HCT116 (cell line): ENCODE data around the gene WDR33. TPM values are rescaled to one million over a fixed set of nuclear protein-coding genes. Genes with fewer than 3 reads are reported as not detected.

Source experiments
- ATAC-seq: fragments of 200-7000 bp; cut with Tn5 transposase; 2 replicates; pipeline ENCODE4 v1.9.1; 2020; ENCODE audit warnings: mild to moderate bottlenecking, moderate library complexity
- BruUV-seq: library from RNA; stranded (reverse); fragments of 400-500 nt; replicated peaks from 2 replicates; lab custom pipeline; 2021; lab: Mats Ljungman, UMichigan
- CTCF ChIA-PET: fragments of 300-600 bp; sonication (Branson Sonifier 250); formaldehyde crosslinking; loops from one replicate; lab custom pipeline; 2021; ENCODE audit warnings: antibody characterized with exemption; lab: Charles Lee
- POLR2A ChIA-PET: fragments of 300-600, 350-600 bp; sonication (Branson Sonifier 250); formaldehyde crosslinking; loops from one replicate; lab custom pipeline; 2021; ENCODE audit warnings: antibody characterized with exemption; lab: Charles Lee
- RAD21 ChIA-PET, 2 experiments: fragments of 300-600 bp; sonication (Branson Sonifier 250); formaldehyde crosslinking; loops; one replicate each; lab custom pipeline; 2023; ENCODE audit warnings: low total read pairs in 2 of 2; ENCODE audit not compliant: uncharacterized antibody in 2 of 2, unreplicated experiment in 2 of 2, low non-redundant PET in 1 of 2; lab: Charles Lee
- DNase-seq: peaks from one replicate; pipeline ENCODE4 v3.0.0-alpha.2; 2010; ENCODE audit warnings: low read depth, low spot score
- H2AFZ ChIP-seq: fragments of 200-600 bp; shearing (Covaris generic), sonication (generic); 2 replicates; pipeline ENCODE4 v1.6.1; 2017; ENCODE audit warnings: low read depth, mixed run types, mixed read lengths, antibody characterized with exemption, low read length; ENCODE audit not compliant: poor library complexity, severe bottlenecking
- H3K27ac ChIP-seq: 2 replicates; pipeline ENCODE4 v1.5.1; 2012; ENCODE audit warnings: low read depth, low read length
- H3K27me3 ChIP-seq: fragments of 200-600 bp; sonication (generic); 2 replicates; pipeline ENCODE4 v1.6.1; 2016; ENCODE audit warnings: mixed run types, low read length, mixed read lengths; ENCODE audit not compliant: insufficient read depth
- H3K36me3 ChIP-seq, 2 experiments: fragments of 200-500 bp in 1 of 2; fragments of 200-600 bp in 1 of 2; sonication (Bioruptor generic) in 1 of 2; sonication (generic) in 1 of 2; 2 replicates each; pipeline versions ENCODE4 v1.5.1 to v1.6.1; 2014 to 2016; ENCODE audit warnings: low read length in 2 of 2, inconsistent platforms in 1 of 2, mixed read lengths in 1 of 2, mixed run types in 1 of 2; ENCODE audit not compliant: insufficient read depth in 2 of 2, control insufficient read depth in 1 of 2
- H3K4me1 ChIP-seq, 2 experiments: fragments of 200-600 bp in 1 of 2; sonication (generic) in 1 of 2; 2 replicates each; pipeline versions ENCODE4 v1.5.1 to v1.6.1; 2012 to 2017; ENCODE audit warnings: low read length in 2 of 2, inconsistent platforms in 1 of 2, mild to moderate bottlenecking in 1 of 2, mixed read lengths in 1 of 2, mixed run types in 1 of 2, moderate library complexity in 1 of 2; ENCODE audit not compliant: insufficient read depth in 2 of 2, control insufficient read depth in 1 of 2
- H3K4me2 ChIP-seq: fragments of 200-600 bp; sonication (generic); 2 replicates; pipeline ENCODE4 v1.6.1; 2017; ENCODE audit warnings: mixed run types, low read length, mixed read lengths
- H3K4me3 ChIP-seq, 2 experiments: fragments of 200-600 bp in 1 of 2; sonication (generic) in 1 of 2; replicated peaks in 1 of 2; 2 replicates each; pipeline ENCODE4 v1.5.1; 2011 to 2016; ENCODE audit warnings: low read length in 2 of 2, control low read depth in 1 of 2, low read depth in 1 of 2, mild to moderate bottlenecking in 1 of 2, mixed read lengths in 1 of 2, mixed run types in 1 of 2
- H3K79me2 ChIP-seq: fragments of 200-600 bp; sonication (generic); 2 replicates; pipeline ENCODE4 v1.6.1; 2017; ENCODE audit warnings: mild to moderate bottlenecking, mixed run types, low read length, moderate library complexity, mixed read lengths; ENCODE audit not compliant: insufficient read depth
- H3K9ac ChIP-seq: fragments of 200-600 bp; sonication (generic); 2 replicates; pipeline ENCODE4 v1.6.1; 2016; ENCODE audit warnings: low read length, mixed read lengths
- H3K9me2 ChIP-seq: fragments of 200-600 bp; sonication (generic), shearing (Covaris generic); 2 replicates; pipeline ENCODE4 v1.6.1; 2017; ENCODE audit warnings: mixed run types, mild to moderate bottlenecking, moderate library complexity; ENCODE audit not compliant: insufficient read depth
- H3K9me3 ChIP-seq, 2 experiments: fragments of 200-500 bp in 1 of 2; fragments of 200-600 bp in 1 of 2; sonication (Bioruptor generic) in 1 of 2; sonication (generic) in 1 of 2; 2 replicates each; pipeline ENCODE4 v1.6.1; 2014 to 2017; ENCODE audit warnings: low read length in 2 of 2, mixed read lengths in 2 of 2, inconsistent platforms in 1 of 2, low read depth in 1 of 2, mild to moderate bottlenecking in 1 of 2, mixed run types in 1 of 2, moderate library complexity in 1 of 2; ENCODE audit not compliant: control insufficient read depth in 1 of 2, insufficient read depth in 1 of 2
- H4K20me1 ChIP-seq: fragments of 200-600 bp; sonication (generic), shearing (Covaris generic); 2 replicates; pipeline ENCODE4 v1.6.1; 2017; ENCODE audit warnings: mixed run types, mild to moderate bottlenecking, moderate library complexity; ENCODE audit not compliant: insufficient read depth
- ATF3 ChIP-seq: IDR thresholded peaks from 2 replicates; pipeline ENCODE4 v1.6.1; 2012
- CBX3 ChIP-seq: IDR thresholded peaks from 2 replicates; pipeline ENCODE4 v1.6.1; 2012; ENCODE audit warnings: low read depth
- CEBPB ChIP-seq: IDR thresholded peaks from 2 replicates; pipeline ENCODE4 v1.6.1; 2012; ENCODE audit warnings: low read depth
- CTCF ChIP-seq, 3 experiments: fragments of 200-600 bp in 1 of 3; sonication (generic) in 1 of 3; IDR thresholded peaks in 2 of 3; conservative IDR thresholded peaks in 1 of 3; 2 replicates each; pipeline ENCODE4 v1.5.1; 2012 to 2017; ENCODE audit warnings: low read depth in 2 of 3, low read length in 2 of 3, antibody characterized with exemption in 1 of 3, borderline replicate concordance in 1 of 3, control low read depth in 1 of 3, mild to moderate bottlenecking in 1 of 3, mixed read lengths in 1 of 3, mixed run types in 1 of 3, moderate library complexity in 1 of 3; ENCODE audit not compliant: insufficient read depth in 1 of 3
- EGR1 ChIP-seq: IDR thresholded peaks from 2 replicates; pipeline ENCODE4 v1.6.1; 2012; ENCODE audit warnings: low read depth
- EZH2 ChIP-seq: fragments of 200-600 bp; sonication (generic); IDR thresholded peaks from 2 replicates; pipeline ENCODE4 v1.6.1; 2017; ENCODE audit warnings: antibody characterized with exemption, mixed run types
- FOSL1 ChIP-seq: IDR thresholded peaks from 2 replicates; pipeline ENCODE4 v1.6.1; 2012; ENCODE audit warnings: low read depth
- JUND ChIP-seq: IDR thresholded peaks from 2 replicates; pipeline ENCODE4 v1.6.1; 2012
- MAX ChIP-seq: IDR thresholded peaks from 2 replicates; pipeline ENCODE4 v1.6.1; 2012
- POLR2A ChIP-seq: IDR thresholded peaks from 2 replicates; pipeline ENCODE4 v1.7.0; 2011; ENCODE audit warnings: borderline replicate concordance; ENCODE audit not compliant: insufficient read depth, insufficient read length; ENCODE audit errors: extremely low read depth
- POLR2AphosphoS5 ChIP-seq: IDR thresholded peaks from 2 replicates; pipeline ENCODE4 v1.6.1; 2011; ENCODE audit warnings: mild to moderate bottlenecking, low read depth, low read length, moderate library complexity
- REST ChIP-seq: IDR thresholded peaks from 2 replicates; pipeline ENCODE4 v1.6.1; 2012; ENCODE audit warnings: low read depth
- SIN3A ChIP-seq: IDR thresholded peaks from 2 replicates; pipeline ENCODE4 v1.6.1; 2012; ENCODE audit warnings: low read depth
- SP1 ChIP-seq: IDR thresholded peaks from 2 replicates; pipeline ENCODE4 v1.6.1; 2012; ENCODE audit warnings: low read depth
- SRF ChIP-seq: IDR thresholded peaks from 2 replicates; pipeline ENCODE4 v1.6.1; 2012; ENCODE audit warnings: low read depth
- TCF7L2 ChIP-seq: IDR thresholded peaks from 2 replicates; pipeline ENCODE4 v1.7.0; 2011; ENCODE audit warnings: borderline replicate concordance, inconsistent platforms; ENCODE audit not compliant: insufficient read depth, insufficient read length; ENCODE audit errors: extremely low read depth
- YY1 ChIP-seq: IDR thresholded peaks from 2 replicates; pipeline ENCODE4 v1.6.1; 2011; ENCODE audit warnings: low read length, low read depth, moderate library complexity, mild to moderate bottlenecking; ENCODE audit not compliant: insufficient replicate concordance; ENCODE audit errors: extremely low read depth
- ZBTB33 ChIP-seq: IDR thresholded peaks from 2 replicates; pipeline ENCODE4 v1.6.1; 2011; ENCODE audit warnings: mild to moderate bottlenecking, low read length, moderate library complexity; ENCODE audit not compliant: insufficient replicate concordance; ENCODE audit errors: extremely low read depth
- ZFX ChIP-seq: fragments of 450-650 bp; IDR thresholded peaks from 2 replicates; pipeline ENCODE4 v1.6.1; 2017
- intact Hi-C: fragments of 100-400 bp; cut with micrococcal nuclease; formaldehyde crosslinking; loops from 2 replicates; pipeline ENCODE4 v1.10.0; 2022
- total RNA-seq: library from RNA; stranded (reverse); gene quantifications from one replicate; pipeline ENCODE4 v1.2.1, GENCODE V29; 2021; ENCODE audit not compliant: unreplicated experiment

WDR33 gene
- total RNA-seq, 1 experiment from 2014 or later: 52.5 TPM

- Histone ChIP-seq H3K4me1 (peaks cover under 1 to 38% of the 10 kb centered on the region in 2 experiments), H3K36me3 (no peaks in the 10 kb centered on the region), H3K27me3 (no peaks in the 10 kb centered on the region), H3K9me2 (no peaks in the 10 kb centered on the region), H2AFZ (no peak overlapping the region), H4K20me1 (no peaks in the 10 kb centered on the region), H3K9me3 (peaks cover 0 to 3% of the 10 kb centered on the region in 2 experiments; a peak in 2 of 4 replicates), H3K79me2 (no peaks in the 10 kb centered on the region), H3K27ac (no peak overlapping the region), H3K4me2 (no peak overlapping the region), H3K9ac (no peak overlapping the region), H3K4me3 (no peak overlapping the region)
- no TSS peak for BruUV-seq
- DNase-seq: no peak
- ChIA-PET RAD21 (no interaction called here), POLR2A (no interaction called here), CTCF (interaction anchor here (2.2 kb wide), 1 partner anchor 103 kb away, joined by 10 read pairs; no protein-coding TSS in a partner anchor)
- intact Hi-C loops: no loop called here
- TF ChIP-seq TCF7L2: no peak
- TF ChIP-seq CEBPB: no peak
- no peak for TF ChIP-seq ATF3
- no peak for TF ChIP-seq SP1
- no peak for TF ChIP-seq CBX3
- no peak for TF ChIP-seq JUND
- TF ChIP-seq YY1: no peak
- no peak for TF ChIP-seq CTCF (IDR thresholded peaks at IDR 0.05 in 2 of 3, conservative IDR thresholded peaks at IDR 0.05 in 1 of 3; ENCODE audit: borderline replicate concordance in 1 of 3, insufficient read depth in 1 of 3, low read depth in 2 of 3, low read length in 2 of 3)
- no peak for TF ChIP-seq SIN3A
- TF ChIP-seq POLR2A: no peak
- TF ChIP-seq EGR1: no peak
- no peak for TF ChIP-seq ZFX
- no peak for TF ChIP-seq EZH2
- no peak for TF ChIP-seq ZBTB33
- no peak for TF ChIP-seq REST
- TF ChIP-seq FOSL1: no peak
- no peak for TF ChIP-seq SRF
- no peak for TF ChIP-seq MAX
- TF ChIP-seq POLR2AphosphoS5: no peak
- no peak for ATAC-seq
Measured at GRCh38 chr2:127694986-127695385, 116.0 kb downstream of the WDR33 start.
